GM12878 (cell line): ENCODE results near the gene TACSTD2.

Experiments
- JUND ChIP-seq: IDR thresholded peaks from 2 replicates; pipeline ENCODE4 v1.6.1; 2012; ENCODE audit warnings: low read depth, mild to moderate bottlenecking, low read length, improper control_type of control experiment, moderate library complexity
- KDM1A ChIP-seq: fragments of 200-600 bp; sonication (generic); IDR thresholded peaks from 2 replicates; pipeline ENCODE4 v1.6.1; 2016; ENCODE audit warnings: borderline replicate concordance

DNA sequence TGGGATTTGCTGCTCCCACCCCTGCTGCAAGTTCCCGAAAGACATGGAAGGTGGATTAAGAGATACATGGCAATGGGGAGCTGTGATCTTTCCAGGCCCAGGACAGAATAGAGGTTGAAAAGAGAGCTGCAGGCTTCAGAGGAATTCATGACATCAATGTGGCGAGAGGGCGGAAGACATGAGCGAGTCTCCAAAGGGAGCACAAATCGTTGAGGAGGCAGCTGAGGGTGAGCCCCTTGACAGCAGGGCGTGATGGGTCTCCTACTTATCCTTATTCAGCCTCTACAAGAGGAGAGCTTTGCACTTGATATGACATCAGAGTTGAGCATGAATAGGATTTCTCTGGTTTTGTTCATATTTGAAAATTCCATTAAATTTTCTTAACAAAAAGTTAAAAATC is 45.5 kb upstream of the TACSTD2 start:
- TF ChIP-seq JUND: no peak
- no peak for TF ChIP-seq KDM1A
